Left ventricle myocardium inferior (tissue), 1 donor: ENCODE results near the gene RBMS1. TPM values are rescaled to one million over a fixed set of nuclear protein-coding genes. Genes with fewer than 3 reads are reported as not detected.

Source experiments
- DNase-seq: peaks from one replicate; pipeline ENCODE4 v3.0.0-alpha.2; 2020
- H3K27ac ChIP-seq: fragments of 200-600 bp; replicated peaks from 2 replicates; pipeline ENCODE4 v1.8.0; 2021
- H3K27me3 ChIP-seq: fragments of 200-600 bp; 2 replicates; pipeline ENCODE4 v1.8.0; 2021; ENCODE audit warnings: low read depth
- H3K36me3 ChIP-seq: fragments of 200-600 bp; 2 replicates; pipeline ENCODE4 v1.8.0; 2021
- H3K4me1 ChIP-seq: fragments of 200-600 bp; 2 replicates; pipeline ENCODE4 v1.8.0; 2021
- H3K4me3 ChIP-seq: fragments of 200-600 bp; 2 replicates; pipeline ENCODE4 v1.8.0; 2021; ENCODE audit warnings: mild to moderate bottlenecking, moderate library complexity
- H3K9me3 ChIP-seq: fragments of 200-600 bp; replicated peaks from 2 replicates; pipeline ENCODE4 v1.8.0; 2021
- intact Hi-C: fragments of 100-400 bp; cut with micrococcal nuclease; formaldehyde crosslinking; loops from one replicate; pipeline ENCODE4 v1.11.0; 2022
- total RNA-seq: library from RNA; stranded (reverse); fragmentation: NEBNext Ultra II Directional; extraction: Animal tissue kit (Norgen Biotek cat#: 25700); gene quantifications from one replicate; pipeline ENCODE4 v1.2.1, GENCODE V29; 2021
- TF ChIP-seq, protein P1 (sequence below): fragments of 200-600 bp; IDR thresholded peaks from 2 replicates; pipeline ENCODE4 v1.8.0; 2021; ENCODE audit warnings: antibody characterized with exemption, mild to moderate bottlenecking, borderline replicate concordance
- donor health status: DM: no; HTN: yes; CAD: no; lungs with severe emphysema.

The RBMS1 gene
- total RNA-seq, 1 donor from 2014 or later: 56.2 TPM

- Histone ChIP-seq H3K4me3 (no peak overlapping the region), H3K36me3 (no peaks in the 10 kb centered on the region), H3K27me3 (no peaks in the 10 kb centered on the region), H3K4me1 (peaks cover 100% of the 10 kb centered on the region), H3K9me3 (no peaks in the 10 kb centered on the region), H3K27ac (peak overlapping the region; percentile 57)
- intact Hi-C loops: loop anchor here (10.0 kb wide), 1 partner anchor 170 kb away; the partner anchor contains the start of gene RBMS1
- TF ChIP-seq, protein P1, sequence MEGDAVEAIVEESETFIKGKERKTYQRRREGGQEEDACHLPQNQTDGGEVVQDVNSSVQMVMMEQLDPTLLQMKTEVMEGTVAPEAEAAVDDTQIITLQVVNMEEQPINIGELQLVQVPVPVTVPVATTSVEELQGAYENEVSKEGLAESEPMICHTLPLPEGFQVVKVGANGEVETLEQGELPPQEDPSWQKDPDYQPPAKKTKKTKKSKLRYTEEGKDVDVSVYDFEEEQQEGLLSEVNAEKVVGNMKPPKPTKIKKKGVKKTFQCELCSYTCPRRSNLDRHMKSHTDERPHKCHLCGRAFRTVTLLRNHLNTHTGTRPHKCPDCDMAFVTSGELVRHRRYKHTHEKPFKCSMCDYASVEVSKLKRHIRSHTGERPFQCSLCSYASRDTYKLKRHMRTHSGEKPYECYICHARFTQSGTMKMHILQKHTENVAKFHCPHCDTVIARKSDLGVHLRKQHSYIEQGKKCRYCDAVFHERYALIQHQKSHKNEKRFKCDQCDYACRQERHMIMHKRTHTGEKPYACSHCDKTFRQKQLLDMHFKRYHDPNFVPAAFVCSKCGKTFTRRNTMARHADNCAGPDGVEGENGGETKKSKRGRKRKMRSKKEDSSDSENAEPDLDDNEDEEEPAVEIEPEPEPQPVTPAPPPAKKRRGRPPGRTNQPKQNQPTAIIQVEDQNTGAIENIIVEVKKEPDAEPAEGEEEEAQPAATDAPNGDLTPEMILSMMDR: no peak
- DNase-seq: no peak
These were observed 168.7 kb downstream of the RBMS1 start for GRCh38 chr2:160324917-160325316.

DNA sequence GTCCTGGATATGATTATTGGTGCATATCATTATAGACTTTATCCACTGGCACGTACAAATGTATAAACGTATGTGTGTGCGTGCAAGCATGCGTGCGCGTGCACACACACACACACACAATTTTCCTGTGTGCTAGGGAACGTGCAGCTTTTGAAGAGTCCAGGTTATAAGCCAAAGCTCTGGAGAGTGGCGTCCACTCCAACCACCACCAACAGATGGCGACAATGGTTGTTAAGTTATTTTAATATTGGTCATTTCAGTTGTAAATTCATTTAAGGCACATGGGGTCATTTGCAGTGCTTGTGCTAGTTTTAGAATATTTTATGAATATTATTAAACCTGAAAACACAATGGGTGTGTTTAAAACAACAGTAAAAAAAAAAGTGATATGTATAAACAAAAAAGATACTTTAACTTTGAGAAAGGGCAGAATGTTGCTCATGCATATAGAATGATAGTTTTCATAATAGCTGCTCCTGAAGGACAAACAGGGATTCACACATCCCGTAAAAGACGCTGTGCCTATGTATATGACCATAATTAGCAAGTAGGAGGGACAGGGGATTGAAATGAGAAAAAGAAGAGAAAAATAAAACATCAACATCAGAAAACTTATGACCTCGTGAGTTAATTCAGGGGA lies 169.3 kb downstream of the RBMS1 start:
- TF ChIP-seq, protein P1: peak; percentile 85
- DNase-seq: peak; percentile 53
- no peaks in the 10 kb centered on the region for H3K27me3 ChIP-seq
- H3K9me3 ChIP-seq: no peaks in the 10 kb centered on the region
- H3K27ac ChIP-seq: peak overlapping the region; percentile 57
- peaks cover 100% of the 10 kb centered on the region for H3K4me1 ChIP-seq
- no peaks in the 10 kb centered on the region for H3K36me3 ChIP-seq
- intact Hi-C loops: loop anchor here (10.0 kb wide), 1 partner anchor 171 kb away; the partner anchor contains the start of gene RBMS1
- no peak overlapping the region for H3K4me3 ChIP-seq

DNA sequence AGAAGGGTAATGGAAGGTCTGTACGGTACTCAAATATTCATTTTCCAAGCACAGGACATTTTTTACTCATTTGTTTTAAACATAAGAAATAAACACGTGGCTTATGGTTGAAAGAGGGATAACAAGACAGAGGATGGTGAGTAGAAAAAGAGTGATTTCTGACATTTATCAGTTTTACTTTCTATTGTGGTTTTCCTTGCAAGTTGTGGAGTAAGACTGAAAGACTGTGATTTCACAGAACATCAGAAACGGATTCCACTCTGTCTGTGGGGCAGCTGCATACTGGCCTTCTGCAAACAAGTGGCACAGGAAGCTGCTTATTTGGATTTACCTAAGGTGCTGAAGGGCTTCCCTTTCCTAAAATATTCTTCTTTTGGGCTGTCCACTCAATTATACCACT lies 171.3 kb downstream of the RBMS1 start:
- Histone ChIP-seq H3K9me3 (no peaks in the 10 kb centered on the region), H3K4me3 (no peak overlapping the region), H3K36me3 (no peaks in the 10 kb centered on the region), H3K4me1 (peaks cover 100% of the 10 kb centered on the region), H3K27me3 (no peaks in the 10 kb centered on the region), H3K27ac (no peak overlapping the region)
- intact Hi-C loops: loop anchor here (10.0 kb wide), 1 partner anchor 172 kb away; the partner anchor contains the start of gene RBMS1
- no peak for DNase-seq
- TF ChIP-seq, protein P1: no peak

DNA sequence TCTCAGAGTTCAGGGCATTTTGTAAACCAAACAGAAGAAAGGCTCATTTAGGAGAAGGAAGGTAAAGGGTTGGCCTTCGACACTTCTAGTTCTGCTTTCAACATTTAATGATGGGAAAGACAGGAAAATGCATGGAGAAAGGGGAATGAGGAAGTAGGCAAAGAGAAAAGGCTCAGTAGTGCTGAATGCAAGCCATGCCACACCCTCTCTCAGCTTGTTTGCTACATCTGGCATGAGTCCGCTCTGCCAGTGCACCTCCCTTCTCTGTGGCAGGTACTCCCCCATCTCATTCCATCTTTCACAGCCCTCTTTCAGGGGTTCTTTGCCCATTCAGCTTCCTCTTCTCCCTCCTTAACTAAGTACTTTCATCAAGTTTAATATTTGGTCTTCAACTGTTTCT lies 172.6 kb downstream of the RBMS1 start:
- intact Hi-C loops: loop anchor here (10.0 kb wide), 1 partner anchor 174 kb away; the partner anchor contains the start of gene RBMS1
- Histone ChIP-seq H3K27me3 (no peaks in the 10 kb centered on the region), H3K9me3 (no peaks in the 10 kb centered on the region), H3K4me1 (peaks cover 100% of the 10 kb centered on the region), H3K4me3 (no peak overlapping the region), H3K36me3 (no peaks in the 10 kb centered on the region), H3K27ac (peak overlapping the region; percentile 13)
- no peak for DNase-seq
- TF ChIP-seq, protein P1: no peak

GRCh38 chr2:160319700-160320099 lies 173.9 kb downstream of the RBMS1 start:
- no peak overlapping the region for H3K4me3 ChIP-seq
- no peak overlapping the region for H3K27ac ChIP-seq
- no peaks in the 10 kb centered on the region for H3K36me3 ChIP-seq
- TF ChIP-seq, protein P1: no peak
- no peaks in the 10 kb centered on the region for H3K9me3 ChIP-seq
- intact Hi-C loops: loop anchor here (10.0 kb wide), 1 partner anchor 175 kb away; the partner anchor contains the start of gene RBMS1
- H3K27me3 ChIP-seq: no peaks in the 10 kb centered on the region
- no peak for DNase-seq
- peaks cover 100% of the 10 kb centered on the region for H3K4me1 ChIP-seq
